ENCODE results near the gene HAVCR1.
"Not testable (repeated sequence)": the region's sequence is repeated elsewhere in the genome, so short reads cannot be mapped to it uniquely, and the experiment has no call there.

Gene HAVCR1

DNA sequence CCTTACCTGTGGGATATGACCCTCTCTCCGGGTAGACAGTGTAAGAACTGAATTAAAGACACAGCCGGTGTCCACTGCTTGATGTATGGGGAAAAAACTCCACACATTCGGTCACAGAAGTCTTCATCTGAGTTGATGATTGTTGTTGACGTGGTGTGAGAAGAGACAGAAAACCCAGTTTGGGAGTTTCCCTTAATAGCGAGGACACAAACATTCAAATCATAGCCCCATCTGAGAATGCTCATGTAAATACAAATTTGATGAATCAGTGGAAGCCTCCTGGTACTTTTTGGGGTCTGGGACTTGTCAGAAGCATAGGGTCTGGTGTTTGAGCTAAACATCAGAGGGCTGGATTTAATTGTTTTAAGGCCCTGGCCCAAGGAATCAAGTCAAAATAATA lies 11.0 kb downstream of the HAVCR1 start:
- no peak for DNase-seq

DNA sequence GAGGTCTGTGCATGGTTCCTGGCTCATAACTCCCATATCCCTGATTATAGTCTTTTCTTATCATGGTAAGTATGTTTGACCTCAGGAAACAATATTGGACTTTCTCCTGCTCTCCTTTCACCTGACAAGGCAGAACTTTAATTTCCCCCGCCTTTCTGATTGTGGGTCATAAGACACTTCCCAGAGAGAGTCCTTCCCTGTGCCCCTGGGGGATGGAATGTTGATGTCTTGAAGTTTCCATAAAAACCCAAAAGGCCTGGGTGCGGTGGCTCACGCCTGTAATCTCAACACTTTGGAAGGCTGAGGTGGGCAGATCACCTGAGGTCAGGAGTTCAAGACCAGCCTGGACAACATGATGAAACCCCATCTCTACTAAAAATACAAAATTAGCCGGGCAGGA lies 11.9 kb downstream of the HAVCR1 start:
- DNase-seq = not testable (repeated sequence)

DNA sequence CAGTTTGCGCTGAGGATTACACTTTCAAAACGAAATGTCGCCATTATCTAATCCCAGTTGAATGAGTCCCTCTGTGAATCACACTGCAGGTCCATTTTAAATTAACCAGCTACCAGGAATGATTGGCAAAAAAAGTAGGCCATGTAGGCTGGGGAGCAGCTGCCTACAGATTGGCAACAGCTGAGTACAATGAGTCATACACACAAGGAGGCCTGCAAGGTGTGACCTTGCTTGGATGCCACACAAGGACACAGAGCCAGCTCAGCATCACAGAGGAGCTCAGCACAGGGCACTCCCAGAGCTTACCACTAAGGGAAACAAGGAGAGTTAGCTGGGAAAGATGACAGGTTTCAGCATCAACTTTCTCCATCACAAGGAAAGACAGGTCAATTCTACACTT lies 12.9 kb downstream of the HAVCR1 start:
- no peak for DNase-seq

DNA sequence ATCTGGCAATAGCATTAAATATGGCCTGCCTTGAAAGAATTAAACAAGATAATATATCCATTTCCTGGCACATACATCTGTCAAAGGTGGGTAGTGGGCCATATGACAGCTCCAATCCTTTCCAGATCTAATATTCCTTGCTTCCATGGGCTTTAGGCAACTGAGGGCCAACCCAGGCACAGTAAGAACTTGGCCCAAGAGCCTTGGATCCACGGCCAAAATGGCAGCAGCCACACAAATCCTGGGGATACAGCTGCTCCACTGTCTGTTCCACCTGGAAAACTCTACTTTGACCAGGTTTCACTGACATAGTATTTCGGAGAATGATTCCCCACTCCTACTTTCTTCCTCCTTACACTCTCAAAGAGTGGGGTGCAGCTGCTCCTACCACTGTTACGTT lies 13.3 kb downstream of the HAVCR1 start:
- DNase-seq = no peak

DNA sequence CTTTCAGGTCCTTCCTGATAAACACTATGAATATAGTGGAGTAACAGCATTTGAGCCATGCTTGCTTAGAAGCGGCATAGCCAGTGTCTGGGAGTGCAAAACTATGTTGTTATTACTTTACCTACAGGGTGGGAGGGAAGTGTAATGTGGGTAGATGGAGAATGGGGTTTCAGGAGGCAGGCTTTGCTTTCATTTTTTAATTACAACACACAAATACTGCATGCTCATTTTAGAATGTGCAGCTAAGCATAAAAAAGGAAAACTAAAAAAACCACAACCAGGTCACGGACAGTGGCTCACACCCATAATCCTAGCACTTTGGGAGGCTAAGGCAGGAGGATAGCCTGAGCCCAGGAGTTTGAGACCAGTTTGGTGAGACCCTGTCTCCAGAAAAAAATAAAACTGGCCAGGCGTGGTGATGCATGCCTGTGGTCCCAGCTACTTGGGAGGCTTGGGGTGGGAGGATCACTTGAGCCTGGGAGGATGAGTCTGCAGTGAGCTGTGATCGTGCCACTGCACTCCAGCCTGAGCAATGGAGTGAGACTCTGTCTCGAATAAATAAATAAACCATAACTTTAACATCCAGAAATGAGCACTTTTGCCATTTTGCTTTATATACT lies 20.2 kb downstream of the HAVCR1 start:
- DNase-seq = no peak

DNA sequence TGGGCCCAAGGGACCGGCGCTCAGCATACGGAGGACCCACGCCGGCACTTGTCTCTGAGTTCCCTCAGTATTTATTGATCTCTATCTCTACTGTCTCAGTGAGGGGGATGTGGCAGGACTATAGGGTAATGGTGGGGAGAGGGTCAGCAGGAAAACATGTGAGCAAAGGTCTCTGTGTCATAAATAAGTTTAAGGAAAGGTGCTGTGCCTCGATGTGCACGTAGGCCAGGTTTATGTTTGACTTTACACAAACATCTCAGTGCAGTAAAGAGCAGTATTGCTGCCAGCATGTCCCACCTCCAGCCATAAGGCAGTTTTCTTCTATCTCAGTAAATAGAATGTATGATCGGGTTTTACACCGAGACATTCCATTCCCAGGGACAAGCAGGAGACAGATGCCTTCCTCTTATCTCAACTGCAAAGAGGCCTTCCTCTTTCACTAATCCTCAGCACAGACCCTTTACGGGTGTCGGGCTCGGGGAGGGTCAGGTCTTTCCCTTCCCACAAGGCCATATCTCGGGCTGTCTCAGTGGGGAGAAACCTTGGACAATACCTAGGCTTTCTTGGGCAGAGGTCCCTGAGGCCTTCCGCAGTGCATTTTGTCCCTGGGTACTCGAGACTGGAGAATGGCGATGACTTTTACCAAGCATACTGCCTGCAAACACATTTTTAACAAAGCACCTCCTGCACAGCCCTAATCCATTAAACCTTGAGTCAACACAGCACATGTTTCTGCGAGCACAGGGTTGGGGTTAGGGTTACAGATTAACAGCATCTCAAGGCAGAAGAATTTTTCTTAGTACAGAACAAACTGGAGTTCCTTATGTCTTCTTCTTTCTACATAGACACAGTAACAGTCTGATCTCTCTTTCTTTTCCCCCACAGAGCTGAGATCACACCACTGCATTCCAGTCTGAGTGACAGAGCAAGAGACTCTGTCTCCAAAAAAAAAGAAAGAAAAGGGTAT lies 24.5 kb downstream of the HAVCR1 start:
- not testable (repeated sequence) for DNase-seq

DNA sequence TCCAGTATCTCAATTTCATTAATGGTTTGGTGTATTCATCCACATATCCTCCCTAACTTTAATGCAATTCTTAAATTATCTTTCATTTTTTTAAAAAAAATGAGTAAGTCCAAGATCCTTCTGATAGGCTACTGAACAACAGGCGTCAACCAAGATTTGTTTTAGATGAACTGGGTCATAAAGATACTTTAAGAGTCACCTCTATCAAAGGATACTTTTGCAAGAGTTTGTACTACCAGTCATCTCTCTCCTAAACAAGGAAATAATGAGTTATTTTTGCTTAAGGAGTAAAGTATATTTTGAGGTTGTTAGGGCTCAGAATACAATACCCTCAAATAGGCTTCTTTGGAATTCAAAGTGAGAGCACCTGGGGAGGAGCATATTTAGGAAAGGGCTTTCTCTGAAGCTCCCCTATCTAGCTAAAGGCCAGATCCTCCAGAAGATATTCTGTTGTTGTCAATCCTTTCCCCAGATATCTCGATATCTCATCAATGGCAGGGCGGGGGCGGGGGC lies 25.8 kb downstream of the HAVCR1 start:
- no peak for DNase-seq

DNA sequence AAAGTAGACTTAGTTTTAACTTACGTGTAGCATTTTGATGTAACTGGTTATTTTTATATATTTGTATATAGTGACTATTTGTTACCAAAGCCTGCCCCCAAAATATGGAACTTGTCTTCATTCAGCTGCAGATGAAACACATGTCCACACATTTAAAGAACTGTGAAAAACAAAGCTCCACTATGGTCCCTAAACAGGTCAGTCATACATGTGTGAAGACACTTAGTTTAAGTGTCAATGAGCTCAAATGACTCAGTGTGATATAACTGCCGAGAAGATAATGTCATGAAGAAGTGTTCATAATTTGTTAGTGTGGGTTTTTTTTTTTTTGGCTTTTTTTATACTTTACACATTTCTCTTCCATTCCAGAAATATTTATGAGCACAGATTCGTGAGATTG lies 28.2 kb downstream of the HAVCR1 start:
- DNase-seq = peak; percentile 32

DNA sequence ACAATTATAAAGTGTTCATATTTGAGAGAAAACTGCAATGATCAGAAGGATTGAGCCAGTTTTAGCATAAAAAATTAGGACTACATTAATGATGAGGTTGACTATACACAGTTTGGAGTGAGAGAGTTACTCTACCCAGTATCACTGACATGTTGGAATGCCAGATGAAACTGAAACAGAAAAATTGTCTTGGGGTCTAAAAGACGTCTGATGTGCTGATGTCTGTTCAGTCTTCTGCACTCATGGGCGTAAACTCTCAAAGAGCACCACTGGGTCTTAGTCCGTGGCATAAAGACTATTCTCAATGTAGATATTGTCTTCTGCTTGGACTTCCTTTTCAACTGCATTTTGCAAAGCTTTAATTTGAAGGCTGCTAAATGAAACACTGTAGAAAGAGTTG lies 29.5 kb downstream of the HAVCR1 start:
- DNase-seq = no peak

DNA sequence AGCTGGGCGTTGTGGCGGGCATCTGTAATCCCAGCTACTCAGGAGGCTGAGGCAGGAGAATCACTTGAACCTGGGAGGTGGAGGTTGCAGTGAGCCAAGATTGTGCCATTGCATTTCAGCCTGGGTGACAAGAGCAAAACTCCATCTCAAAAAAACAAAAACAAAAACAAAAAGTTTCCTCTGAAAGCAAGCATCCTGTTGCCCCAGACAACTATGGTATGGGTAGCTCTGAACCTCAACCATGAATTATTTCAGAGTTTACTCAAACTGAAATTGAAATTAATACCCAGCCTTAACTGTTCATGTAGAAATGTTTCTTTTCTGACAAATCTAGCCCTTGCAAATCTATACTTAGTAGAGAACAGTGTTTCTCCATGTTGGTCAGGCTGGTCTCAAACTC lies 31.3 kb downstream of the HAVCR1 start:
- DNase-seq = not testable (repeated sequence)

DNA sequence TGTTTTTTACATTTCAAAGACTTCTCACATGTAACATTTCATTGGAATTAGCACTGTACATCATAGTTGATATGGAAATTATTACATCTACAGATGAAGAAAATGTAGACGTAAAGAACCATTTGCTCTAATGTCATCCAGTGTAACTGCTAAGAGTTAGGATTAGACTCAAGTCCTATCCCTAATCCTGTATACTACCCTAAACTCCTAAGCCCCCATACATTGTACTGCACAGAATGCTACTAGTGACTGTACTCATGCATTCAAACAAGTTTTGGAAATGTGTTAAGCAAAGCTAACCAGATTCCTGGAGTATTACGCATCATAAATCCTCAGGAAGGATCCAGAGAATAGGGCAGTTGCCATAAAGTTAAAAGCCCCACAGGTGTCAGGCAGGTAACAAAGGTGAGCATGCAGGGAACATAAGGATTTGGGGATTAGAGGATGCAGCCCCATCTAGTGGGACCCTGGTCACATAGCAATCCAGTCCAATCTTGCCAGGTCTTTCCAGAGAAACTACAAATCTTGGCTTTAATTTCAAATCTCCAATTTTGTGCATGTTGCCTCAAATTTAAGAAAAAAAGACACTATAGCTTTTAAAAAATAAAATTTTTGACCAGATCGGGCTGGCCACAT lies 32.0 kb downstream of the HAVCR1 start:
- peak; percentile 20 for DNase-seq

DNA sequence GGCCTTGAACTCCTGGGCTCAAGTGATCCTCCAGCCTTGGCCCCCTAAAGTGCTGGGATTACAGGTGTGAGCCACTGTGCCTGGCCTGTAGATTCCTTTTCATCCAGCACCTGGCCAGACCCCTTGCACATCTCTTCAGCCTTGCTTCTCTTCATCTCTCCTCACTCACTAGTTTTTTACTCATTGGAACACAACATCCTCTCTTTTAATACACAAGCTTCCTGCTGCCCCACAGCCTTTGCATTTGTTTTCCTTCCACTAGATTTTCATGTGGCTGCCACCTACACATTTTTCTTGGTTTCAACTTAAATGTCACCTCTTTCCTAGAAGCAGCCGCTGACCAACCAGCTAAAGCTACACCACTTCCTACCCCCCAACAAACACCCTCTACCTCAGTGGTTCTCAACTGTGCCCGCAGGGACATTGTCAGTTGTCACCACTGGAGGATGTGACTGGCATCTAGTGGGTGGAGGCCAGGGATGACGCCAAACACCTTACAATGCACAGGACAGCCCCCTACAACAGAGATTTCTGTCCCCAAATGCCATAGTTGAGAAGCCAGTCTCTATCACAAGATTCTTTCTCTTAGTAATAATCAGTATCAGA lies 33.7 kb downstream of the HAVCR1 start:
- peak; percentile 69 for DNase-seq

DNA sequence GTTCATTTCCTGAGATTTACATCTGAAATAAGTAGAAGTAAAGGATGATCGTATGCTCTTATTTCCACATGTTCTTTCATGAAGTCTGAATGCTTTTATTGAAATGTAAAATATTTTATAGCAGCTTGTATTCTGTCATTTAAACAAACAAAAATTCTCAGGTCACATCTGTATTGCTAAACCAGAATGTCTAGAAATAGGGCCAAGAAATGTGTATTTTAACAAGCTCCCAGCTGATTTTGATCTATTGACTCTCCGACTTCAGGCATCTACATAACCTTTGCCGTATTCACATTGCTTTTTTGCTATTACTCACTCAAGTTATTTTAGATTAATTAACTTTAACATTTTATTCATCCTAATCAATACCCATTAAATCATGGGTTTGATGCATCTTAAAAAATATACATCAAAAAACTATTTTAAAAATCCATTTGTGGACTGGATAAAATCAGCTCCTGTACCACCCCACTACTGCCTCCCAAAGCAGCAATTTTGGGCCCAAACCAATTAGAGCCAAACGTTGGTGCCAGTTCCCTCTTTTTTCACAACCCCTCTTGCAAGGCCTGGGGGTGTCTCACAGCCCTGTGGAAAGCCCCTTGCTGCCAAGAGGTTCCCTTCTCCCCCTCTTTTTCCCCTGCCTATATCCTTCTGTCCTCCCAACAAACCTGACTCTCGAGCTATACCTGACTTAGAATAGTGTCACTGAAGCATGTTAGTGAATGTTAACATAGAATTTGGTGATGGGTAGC lies 34.5 kb downstream of the HAVCR1 start:
- DNase-seq = no peak

DNA sequence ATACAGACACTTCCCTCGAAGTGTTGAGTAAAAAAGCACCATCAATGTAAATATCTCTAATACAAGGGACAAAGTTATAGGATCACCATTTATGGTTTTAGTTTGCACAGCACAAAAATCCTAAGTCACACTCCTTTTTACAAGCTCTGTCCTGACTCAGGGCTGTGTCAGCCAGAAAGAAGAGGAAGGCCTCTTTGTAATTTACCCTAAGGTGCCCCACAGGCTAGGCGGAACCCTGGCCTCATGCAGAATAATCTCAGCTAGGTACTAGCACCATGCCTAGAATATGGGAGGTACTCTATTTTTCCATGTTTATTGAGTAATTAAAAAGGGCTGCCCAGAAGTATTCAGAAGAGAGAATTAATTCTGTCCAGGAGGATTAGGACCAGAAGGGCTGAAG lies 36.9 kb downstream of the HAVCR1 start:
- DNase-seq = no peak

DNA sequence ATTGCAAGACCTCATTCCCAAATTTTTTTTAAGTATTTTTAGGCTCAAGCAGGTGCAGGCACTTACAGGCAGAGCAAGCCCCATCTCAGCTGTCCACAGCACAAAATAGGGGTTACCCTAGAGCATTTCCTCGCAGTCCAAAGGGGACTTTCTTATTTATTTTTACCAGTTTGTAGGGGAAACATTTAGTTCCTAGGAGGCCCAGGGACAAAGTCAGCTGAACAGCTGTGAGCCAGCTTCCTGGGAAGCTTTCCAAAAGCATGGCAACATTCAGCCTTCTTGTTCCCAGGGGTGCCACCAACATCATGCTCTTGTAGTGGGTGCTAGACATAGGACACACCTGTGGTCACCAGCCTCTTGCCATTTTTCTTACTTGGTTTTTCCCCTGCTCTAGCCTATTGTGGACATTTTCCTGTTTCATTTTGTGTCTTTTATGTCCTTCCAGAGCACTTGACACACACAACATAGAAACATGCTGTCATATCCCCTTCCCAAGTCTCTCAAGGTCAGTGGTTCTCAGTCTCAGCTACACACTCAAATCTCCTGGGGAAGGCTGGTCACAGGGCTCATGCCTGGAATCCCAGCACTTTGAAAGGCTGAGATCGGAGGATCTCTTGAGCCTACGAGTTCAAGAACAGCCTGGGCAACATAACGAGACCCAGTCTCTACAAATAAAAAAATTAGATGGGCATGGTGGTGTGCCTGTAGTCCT lies 38.2 kb downstream of the HAVCR1 start:
- no peak for DNase-seq

DNA sequence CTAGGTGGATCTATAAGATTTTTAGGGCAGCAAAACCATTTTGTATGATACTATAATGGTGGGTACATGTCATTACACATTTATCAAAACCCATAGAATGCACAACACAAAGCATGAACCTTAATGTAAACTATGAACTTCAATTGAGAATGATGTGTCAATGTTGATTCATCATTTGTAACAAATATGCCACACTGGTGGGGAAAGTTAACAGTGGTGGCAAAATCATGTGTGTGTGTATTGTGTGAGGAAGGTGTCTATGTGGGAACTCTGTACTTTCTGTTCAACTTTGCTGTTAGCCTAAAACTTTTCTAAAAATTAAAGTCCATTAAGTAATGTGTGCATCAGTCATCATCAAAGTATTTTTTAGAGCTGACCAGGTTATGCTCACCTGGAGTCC lies 38.9 kb downstream of the HAVCR1 start:
- DNase-seq = no peak

DNA sequence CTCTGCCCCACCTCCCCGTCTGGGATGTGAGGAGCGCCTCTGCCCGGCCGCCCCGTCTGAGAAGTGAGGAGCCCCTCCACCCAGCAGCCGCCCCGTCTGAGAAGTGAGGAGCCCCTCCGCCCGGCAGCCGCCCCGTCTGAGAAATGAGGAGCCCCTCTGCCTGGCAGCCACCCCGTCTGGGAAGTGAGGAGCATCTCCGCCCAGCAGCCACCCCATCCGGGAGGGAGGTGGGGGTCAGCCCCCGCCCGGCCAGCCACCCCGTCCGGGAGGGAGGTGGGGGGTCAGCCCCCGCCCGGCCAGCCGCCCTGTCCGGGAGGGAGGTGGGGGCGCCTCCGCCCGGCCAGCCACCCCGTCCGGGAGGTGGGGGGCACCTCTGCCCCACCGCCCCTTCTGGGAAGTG lies 44.8 kb downstream of the HAVCR1 start:
- not testable (repeated sequence) for DNase-seq

DNA sequence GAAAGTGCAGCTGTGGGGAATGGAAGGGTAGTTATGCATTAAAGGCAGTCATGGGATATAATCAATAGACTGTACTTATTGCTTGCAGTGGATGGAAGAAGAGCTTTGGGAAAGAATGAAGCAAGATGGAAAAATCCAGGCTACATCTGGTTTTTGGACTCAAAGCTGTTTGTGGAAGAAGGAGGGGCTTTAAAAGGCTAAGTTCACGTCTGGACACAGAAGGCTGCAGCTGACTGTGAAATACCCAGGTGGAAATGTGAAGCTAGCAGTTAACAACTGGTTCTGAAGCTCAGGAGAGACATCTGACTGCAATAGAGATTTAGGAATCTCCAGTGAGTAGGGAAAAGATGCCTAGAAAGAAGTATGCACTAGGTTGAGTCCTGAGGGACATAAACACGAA lies 52.7 kb downstream of the HAVCR1 start:
- DNase-seq = no peak

DNA sequence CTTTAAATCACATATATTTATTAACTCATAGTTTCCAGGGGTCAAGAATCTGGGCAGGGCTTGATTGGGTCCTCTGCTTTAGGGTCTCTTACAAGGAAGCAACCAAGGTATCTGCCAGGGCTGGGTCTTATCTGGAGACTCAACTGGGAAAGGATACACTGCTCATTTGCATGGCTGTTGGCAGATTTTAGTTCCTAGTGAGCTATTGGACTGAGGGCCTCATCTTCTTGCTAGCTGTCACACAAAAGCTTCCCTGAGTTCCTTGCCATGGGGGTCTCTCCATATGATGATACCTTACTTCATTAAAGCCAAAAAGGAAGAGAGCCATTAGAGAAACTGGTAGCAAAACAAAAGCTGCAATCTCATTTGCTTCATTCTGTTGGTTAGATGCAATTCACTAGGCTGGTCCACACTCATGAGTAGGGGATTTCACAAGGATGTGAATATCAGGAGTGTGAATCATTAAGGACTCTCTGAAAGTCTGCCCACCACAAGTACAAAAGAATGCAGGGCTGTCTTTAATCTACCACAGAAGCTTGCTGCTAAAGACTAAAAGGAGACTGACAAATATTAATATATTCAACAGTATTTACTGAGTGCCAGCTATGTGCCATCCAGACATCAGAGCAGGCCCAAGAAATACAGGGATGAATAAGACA lies 53.9 kb downstream of the HAVCR1 start:
- no peak for DNase-seq

DNA sequence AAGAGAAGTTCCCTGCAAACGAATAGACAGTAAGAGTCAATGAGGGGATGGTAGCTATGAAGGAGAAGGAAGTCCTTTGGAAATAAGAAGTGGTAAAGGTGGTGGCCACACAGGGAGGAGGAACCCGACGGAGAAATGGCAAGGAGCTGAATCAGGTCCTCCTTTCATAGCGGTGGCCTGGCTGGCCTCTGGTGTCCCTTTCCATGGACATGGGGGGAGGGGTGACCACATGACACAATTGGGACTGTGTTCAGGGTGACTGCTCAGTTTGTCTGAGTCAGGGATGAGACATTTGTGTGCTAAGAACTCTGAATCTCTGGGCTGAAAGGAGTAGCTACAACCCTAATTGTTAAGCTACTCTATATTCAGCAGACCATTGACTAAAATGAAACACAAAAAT lies 67.2 kb downstream of the HAVCR1 start:
- DNase-seq = no peak

DNA sequence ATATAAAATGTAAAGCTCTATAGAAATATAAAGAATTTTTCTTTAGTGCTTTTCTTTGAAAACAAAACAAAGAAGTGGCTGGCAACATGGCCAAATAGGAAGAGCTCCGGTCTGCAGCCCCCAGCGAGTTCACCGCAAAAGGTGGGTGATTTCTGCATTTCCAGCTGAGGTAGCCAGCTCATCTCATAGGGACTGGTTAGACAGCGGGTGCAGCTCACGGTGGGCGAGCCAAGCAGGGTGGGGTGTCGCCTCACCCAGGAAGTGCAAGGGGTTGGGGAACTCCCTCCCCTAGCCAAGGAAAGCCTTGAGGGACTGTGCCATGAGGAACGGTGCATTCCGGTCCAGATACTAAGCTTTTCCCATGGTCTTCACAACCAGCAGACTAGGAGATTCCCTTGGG lies 74.9 kb downstream of the HAVCR1 start:
- no peak for DNase-seq

All from CD4-positive, alpha-beta T cell treated with Interleukin-17A for 1 hour (primary cell).